Measurements from ENCODE around the gene MED12. TPM values are rescaled to one million over a fixed set of nuclear protein-coding genes. Genes with fewer than 3 reads are reported as not detected.

The MED12 gene
- total and polyA plus RNA-seq, 2 experiments from 2014 or later = 7.1 to 40.6 TPM

DNA sequence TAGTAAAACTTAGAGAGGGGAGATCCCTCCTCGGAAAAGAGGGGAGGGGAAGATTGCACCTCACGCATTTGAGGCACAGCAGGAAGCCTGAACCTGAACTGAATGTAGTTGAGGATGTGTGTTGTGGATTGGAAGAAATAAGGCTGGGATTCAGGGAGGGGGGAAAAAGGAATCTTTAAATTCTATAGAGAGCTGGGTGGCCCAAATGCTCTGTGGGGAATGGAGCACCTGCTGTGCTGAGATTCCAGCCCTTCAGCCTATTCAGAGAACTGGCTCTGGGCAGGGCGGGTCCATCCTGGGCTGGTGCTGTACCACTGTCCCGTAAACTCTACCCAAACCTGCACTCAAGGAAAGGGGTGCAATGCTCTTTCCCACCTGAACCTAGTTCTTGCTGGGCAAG is 18.7 kb upstream of the MED12 start:
- Histone ChIP-seq H3K36me3 (ENCODE audit: insufficient read depth) (no peaks in the 10 kb centered on the region), H3K4me3 (peak overlapping the region; percentile 78), H3F3A (replicated peaks; ENCODE audit: low read depth) (peaks cover 5% of the 10 kb centered on the region; the same call in 1 of the 2 replicates), H4K20me1 (replicated peaks; ENCODE audit: insufficient read depth) (no peaks in the 10 kb centered on the region), H3K9me2 (ENCODE audit: insufficient read depth) (no peaks in the 10 kb centered on the region), H2AFZ (no peak overlapping the region), H3K27ac (ENCODE audit: low read depth) (peak overlapping the region; percentile 90), H3K4me2 (peak overlapping the region; percentile 84), H3K27me3 (ENCODE audit: insufficient read depth) (peaks cover 4% of the 10 kb centered on the region; the same call in 1 of the 2 replicates), H3K4me1 (ENCODE audit: insufficient read depth) (peaks cover 54% of the 10 kb centered on the region), H3K79me2 (replicated peaks; ENCODE audit: insufficient read depth) (peaks cover 18% of the 10 kb centered on the region)
- H3K4me3 Mint-ChIP-seq = peak overlapping the region; percentile 66
- H3K36me3 Mint-ChIP-seq (ENCODE audit: low read depth) = peaks cover 10% of the 10 kb centered on the region; the same call in 1 of the 3 replicates
- DNase-seq (ENCODE audit: low spot score) (peak; percentile 85), ATAC-seq (peak; percentile 23)
- H3K4me1 Mint-ChIP-seq = peaks cover 50% of the 10 kb centered on the region
- TF ChIP-seq NANOG (IDR thresholded peaks at IDR 0.05; ENCODE audit: borderline replicate concordance) (no peak), EZH2 (IDR thresholded peaks at IDR 0.05; ENCODE audit: low read depth, unreplicated experiment) (no peak), JUNB (IDR thresholded peaks at IDR 0.05; ENCODE audit: unreplicated experiment) (no peak), POLR2AphosphoS5 (IDR thresholded peaks at IDR 0.05; ENCODE audit: low read depth) (no peak; the same call in 1 of the 2 replicates), ZNF331 (CRISPR knock-in tag; IDR thresholded peaks at IDR 0.05; ENCODE audit: low read depth) (no peak)
- TF ChIP-seq, protein P1, sequence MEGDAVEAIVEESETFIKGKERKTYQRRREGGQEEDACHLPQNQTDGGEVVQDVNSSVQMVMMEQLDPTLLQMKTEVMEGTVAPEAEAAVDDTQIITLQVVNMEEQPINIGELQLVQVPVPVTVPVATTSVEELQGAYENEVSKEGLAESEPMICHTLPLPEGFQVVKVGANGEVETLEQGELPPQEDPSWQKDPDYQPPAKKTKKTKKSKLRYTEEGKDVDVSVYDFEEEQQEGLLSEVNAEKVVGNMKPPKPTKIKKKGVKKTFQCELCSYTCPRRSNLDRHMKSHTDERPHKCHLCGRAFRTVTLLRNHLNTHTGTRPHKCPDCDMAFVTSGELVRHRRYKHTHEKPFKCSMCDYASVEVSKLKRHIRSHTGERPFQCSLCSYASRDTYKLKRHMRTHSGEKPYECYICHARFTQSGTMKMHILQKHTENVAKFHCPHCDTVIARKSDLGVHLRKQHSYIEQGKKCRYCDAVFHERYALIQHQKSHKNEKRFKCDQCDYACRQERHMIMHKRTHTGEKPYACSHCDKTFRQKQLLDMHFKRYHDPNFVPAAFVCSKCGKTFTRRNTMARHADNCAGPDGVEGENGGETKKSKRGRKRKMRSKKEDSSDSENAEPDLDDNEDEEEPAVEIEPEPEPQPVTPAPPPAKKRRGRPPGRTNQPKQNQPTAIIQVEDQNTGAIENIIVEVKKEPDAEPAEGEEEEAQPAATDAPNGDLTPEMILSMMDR (conservative IDR thresholded peaks at IDR 0.05; ENCODE audit: low read depth in 2 of 2) = no peak
- TF ChIP-seq, protein P2, sequence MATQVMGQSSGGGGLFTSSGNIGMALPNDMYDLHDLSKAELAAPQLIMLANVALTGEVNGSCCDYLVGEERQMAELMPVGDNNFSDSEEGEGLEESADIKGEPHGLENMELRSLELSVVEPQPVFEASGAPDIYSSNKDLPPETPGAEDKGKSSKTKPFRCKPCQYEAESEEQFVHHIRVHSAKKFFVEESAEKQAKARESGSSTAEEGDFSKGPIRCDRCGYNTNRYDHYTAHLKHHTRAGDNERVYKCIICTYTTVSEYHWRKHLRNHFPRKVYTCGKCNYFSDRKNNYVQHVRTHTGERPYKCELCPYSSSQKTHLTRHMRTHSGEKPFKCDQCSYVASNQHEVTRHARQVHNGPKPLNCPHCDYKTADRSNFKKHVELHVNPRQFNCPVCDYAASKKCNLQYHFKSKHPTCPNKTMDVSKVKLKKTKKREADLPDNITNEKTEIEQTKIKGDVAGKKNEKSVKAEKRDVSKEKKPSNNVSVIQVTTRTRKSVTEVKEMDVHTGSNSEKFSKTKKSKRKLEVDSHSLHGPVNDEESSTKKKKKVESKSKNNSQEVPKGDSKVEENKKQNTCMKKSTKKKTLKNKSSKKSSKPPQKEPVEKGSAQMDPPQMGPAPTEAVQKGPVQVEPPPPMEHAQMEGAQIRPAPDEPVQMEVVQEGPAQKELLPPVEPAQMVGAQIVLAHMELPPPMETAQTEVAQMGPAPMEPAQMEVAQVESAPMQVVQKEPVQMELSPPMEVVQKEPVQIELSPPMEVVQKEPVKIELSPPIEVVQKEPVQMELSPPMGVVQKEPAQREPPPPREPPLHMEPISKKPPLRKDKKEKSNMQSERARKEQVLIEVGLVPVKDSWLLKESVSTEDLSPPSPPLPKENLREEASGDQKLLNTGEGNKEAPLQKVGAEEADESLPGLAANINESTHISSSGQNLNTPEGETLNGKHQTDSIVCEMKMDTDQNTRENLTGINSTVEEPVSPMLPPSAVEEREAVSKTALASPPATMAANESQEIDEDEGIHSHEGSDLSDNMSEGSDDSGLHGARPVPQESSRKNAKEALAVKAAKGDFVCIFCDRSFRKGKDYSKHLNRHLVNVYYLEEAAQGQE (IDR thresholded peaks at IDR 0.05; ENCODE audit: unreplicated experiment) = no peak
- no peak overlapping the region for H3K27ac Mint-ChIP-seq
- H3K27me3 Mint-ChIP-seq (ENCODE audit: insufficient read depth, low read depth, poor library complexity) = peaks cover 5% of the 10 kb centered on the region
- H3K9me3 Mint-ChIP-seq = no peaks in the 10 kb centered on the region; the same call in 2 of the 3 replicates

DNA sequence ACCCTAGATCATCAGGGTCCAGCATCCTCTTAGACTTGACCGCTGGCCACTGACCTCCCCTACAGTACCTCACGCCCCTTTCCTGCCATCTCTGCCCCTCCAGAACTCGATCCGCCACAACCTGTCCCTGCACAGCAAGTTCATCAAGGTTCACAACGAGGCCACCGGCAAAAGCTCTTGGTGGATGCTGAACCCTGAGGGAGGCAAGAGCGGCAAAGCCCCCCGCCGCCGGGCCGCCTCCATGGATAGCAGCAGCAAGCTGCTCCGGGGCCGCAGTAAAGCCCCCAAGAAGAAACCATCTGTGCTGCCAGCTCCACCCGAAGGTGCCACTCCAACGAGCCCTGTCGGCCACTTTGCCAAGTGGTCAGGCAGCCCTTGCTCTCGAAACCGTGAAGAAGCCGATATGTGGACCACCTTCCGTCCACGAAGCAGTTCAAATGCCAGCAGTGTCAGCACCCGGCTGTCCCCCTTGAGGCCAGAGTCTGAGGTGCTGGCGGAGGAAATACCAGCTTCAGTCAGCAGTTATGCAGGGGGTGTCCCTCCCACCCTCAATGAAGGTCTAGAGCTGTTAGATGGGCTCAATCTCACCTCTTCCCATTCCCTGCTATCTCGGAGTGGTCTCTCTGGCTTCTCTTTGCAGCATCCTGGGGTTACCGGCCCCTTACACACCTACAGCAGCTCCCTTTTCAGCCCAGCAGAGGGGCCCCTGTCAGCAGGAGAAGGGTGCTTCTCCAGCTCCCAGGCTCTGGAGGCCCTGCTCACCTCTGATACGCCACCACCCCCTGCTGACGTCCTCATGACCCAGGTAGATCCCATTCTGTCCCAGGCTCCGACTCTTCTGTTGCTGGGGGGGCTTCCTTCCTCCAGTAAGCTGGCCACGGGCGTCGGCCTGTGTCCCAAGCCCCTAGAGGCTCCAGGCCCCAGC is 17.6 kb upstream of the MED12 start:
- peaks cover 10% of the 10 kb centered on the region; the same call in 1 of the 3 replicates for H3K36me3 Mint-ChIP-seq (ENCODE audit: low read depth)
- peaks cover 6% of the 10 kb centered on the region for H3K27me3 Mint-ChIP-seq (ENCODE audit: insufficient read depth, low read depth, poor library complexity)
- Histone ChIP-seq H3K4me3 (peak overlapping the region; percentile 47), H3K79me2 (replicated peaks; ENCODE audit: insufficient read depth) (peaks cover 18% of the 10 kb centered on the region), H3F3A (replicated peaks; ENCODE audit: low read depth) (peaks cover 5% of the 10 kb centered on the region; the same call in 1 of the 2 replicates), H3K9me2 (ENCODE audit: insufficient read depth) (no peaks in the 10 kb centered on the region), H3K27me3 (ENCODE audit: insufficient read depth) (peaks cover 4% of the 10 kb centered on the region; the same call in 1 of the 2 replicates), H2AFZ (no peak overlapping the region), H3K36me3 (ENCODE audit: insufficient read depth) (no peaks in the 10 kb centered on the region), H3K4me1 (ENCODE audit: insufficient read depth) (peaks cover 57% of the 10 kb centered on the region), H4K20me1 (replicated peaks; ENCODE audit: insufficient read depth) (no peaks in the 10 kb centered on the region), H3K27ac (ENCODE audit: low read depth) (peak overlapping the region; percentile 89), H3K4me2 (peak overlapping the region; percentile 68)
- H3K4me3 Mint-ChIP-seq = peak overlapping the region; percentile 43
- TF ChIP-seq POLR2AphosphoS5 (IDR thresholded peaks at IDR 0.05; ENCODE audit: low read depth) = no peak
- TF ChIP-seq, protein P2 (IDR thresholded peaks at IDR 0.05; ENCODE audit: unreplicated experiment) = no peak
- TF ChIP-seq, protein P1 (conservative IDR thresholded peaks at IDR 0.05; ENCODE audit: low read depth in 2 of 2) = peak in 1 of 2 experiments; percentile 30; a peak in 2 of 4 replicates
- no peak overlapping the region for H3K27ac Mint-ChIP-seq
- DNase-seq (ENCODE audit: low spot score) (no peak), ATAC-seq (no peak; the same call in 2 of the 3 replicates)
- H3K9me3 Mint-ChIP-seq = no peaks in the 10 kb centered on the region
- H3K4me1 Mint-ChIP-seq = peaks cover 50% of the 10 kb centered on the region

All from GM23338 (cell line).